Loucy (cell line): ENCODE data around the gene LAMB4.

ENCODE experiments used
- H2AFZ ChIP-seq: fragments of 200-600 bp; sonication (generic); 2 replicates; pipeline ENCODE4 v1.6.0; 2016; ENCODE audit warnings: antibody characterized with exemption, mild to moderate bottlenecking, low read length, moderate library complexity
- H3F3A ChIP-seq: fragments of 200-600 bp; 2 replicates; pipeline ENCODE4 v1.6.0; 2016; ENCODE audit warnings: antibody characterized with exemption, low read depth, mild to moderate bottlenecking
- H3K27me3 ChIP-seq: fragments of 200-600 bp; sonication (generic); 2 replicates; pipeline ENCODE4 v1.6.1; 2014; ENCODE audit warnings: low read length, mild to moderate bottlenecking; ENCODE audit not compliant: insufficient read depth, poor library complexity, severe bottlenecking
- H3K36me3 ChIP-seq: fragments of 200-600 bp; sonication (generic); 2 replicates; pipeline ENCODE4 v1.6.1; 2016; ENCODE audit warnings: low read length; ENCODE audit not compliant: insufficient read depth
- H3K4me1 ChIP-seq: fragments of 200-600 bp; sonication (generic); 2 replicates; pipeline ENCODE4 v1.5.1; 2014; ENCODE audit warnings: low read length, mild to moderate bottlenecking; ENCODE audit not compliant: insufficient read depth, poor library complexity, severe bottlenecking
- H3K4me2 ChIP-seq: fragments of 200-600 bp; sonication (generic); 2 replicates; pipeline ENCODE4 v1.6.0; 2014; ENCODE audit warnings: antibody characterized with exemption, low read length, low read depth, mild to moderate bottlenecking; ENCODE audit not compliant: poor library complexity, severe bottlenecking
- H3K4me3 ChIP-seq: fragments of 200-600 bp; sonication (generic); 2 replicates; pipeline ENCODE4 v1.5.1; 2014; ENCODE audit warnings: low read length, mild to moderate bottlenecking, mixed read lengths; ENCODE audit not compliant: poor library complexity, severe bottlenecking
- H3K79me2 ChIP-seq: fragments of 200-600 bp; sonication (generic); 2 replicates; pipeline ENCODE4 v1.6.1; 2014; ENCODE audit warnings: low read length; ENCODE audit not compliant: insufficient read depth
- H3K9ac ChIP-seq: fragments of 200-600 bp; sonication (generic); 2 replicates; pipeline ENCODE4 v1.6.0; 2014; ENCODE audit warnings: mild to moderate bottlenecking, low read depth, low read length, moderate library complexity; ENCODE audit not compliant: poor library complexity, severe bottlenecking
- H3K9me2 ChIP-seq: fragments of 200-600 bp; sonication (generic); replicated peaks from 2 replicates; pipeline ENCODE4 v1.6.1; 2016; ENCODE audit warnings: low read depth, low read length, mixed read lengths
- H3K9me3 ChIP-seq: fragments of 200-600 bp; sonication (generic); 2 replicates; pipeline ENCODE4 v1.6.1; 2014; ENCODE audit warnings: mild to moderate bottlenecking, antibody characterized with exemption, low read length, low read depth; ENCODE audit not compliant: insufficient read depth
- H4K20me1 ChIP-seq: fragments of 200-600 bp; sonication (generic); 2 replicates; pipeline ENCODE4 v1.6.0; 2014; ENCODE audit warnings: antibody characterized with exemption, low read length, mild to moderate bottlenecking; ENCODE audit not compliant: insufficient read depth, poor library complexity, severe bottlenecking
- EZH2phosphoT487 ChIP-seq: fragments of 200-600 bp; IDR thresholded peaks from 2 replicates; pipeline ENCODE4 v1.6.1; 2018; ENCODE audit warnings: antibody characterized with exemption, mild to moderate bottlenecking, moderate library complexity, borderline replicate concordance
- TF ChIP-seq, protein P1 (sequence below): fragments of 200-600 bp; sonication (generic); conservative IDR thresholded peaks from 2 replicates; pipeline ENCODE4 v1.5.1; 2014; ENCODE audit warnings: mild to moderate bottlenecking, antibody characterized with exemption, low read length

Gene LAMB4

DNA sequence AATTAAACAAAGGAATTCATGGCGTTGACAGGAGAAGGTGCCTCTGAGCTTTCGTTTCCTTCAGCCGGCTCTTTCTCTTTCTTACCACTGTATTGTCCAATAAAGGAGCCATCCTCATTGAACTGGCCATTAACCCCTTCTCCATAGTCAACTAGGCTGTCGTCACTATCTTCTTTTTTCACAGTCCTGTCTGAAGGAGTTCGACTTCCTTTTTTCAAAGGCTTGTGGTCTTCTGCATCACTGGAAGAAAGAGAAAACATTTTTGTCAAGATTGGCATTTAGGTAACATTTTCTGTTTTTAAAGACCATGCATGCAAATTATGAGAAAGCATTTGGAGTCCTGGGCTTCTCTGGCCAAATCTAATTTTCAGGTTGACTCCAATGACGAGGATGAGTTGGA, 19.7 kb upstream of the LAMB4 start:
- H3K36me3 ChIP-seq: no peaks in the 10 kb centered on the region
- H3K4me3 ChIP-seq: no peak overlapping the region
- H3K27me3 ChIP-seq: no peaks in the 10 kb centered on the region
- H3K79me2 ChIP-seq: no peaks in the 10 kb centered on the region
- H3K9me2 ChIP-seq: no peaks in the 10 kb centered on the region
- no peaks in the 10 kb centered on the region; the same call in 1 of the 2 replicates for H3K9me3 ChIP-seq
- no peak overlapping the region for H3K9ac ChIP-seq
- TF ChIP-seq, protein P1, sequence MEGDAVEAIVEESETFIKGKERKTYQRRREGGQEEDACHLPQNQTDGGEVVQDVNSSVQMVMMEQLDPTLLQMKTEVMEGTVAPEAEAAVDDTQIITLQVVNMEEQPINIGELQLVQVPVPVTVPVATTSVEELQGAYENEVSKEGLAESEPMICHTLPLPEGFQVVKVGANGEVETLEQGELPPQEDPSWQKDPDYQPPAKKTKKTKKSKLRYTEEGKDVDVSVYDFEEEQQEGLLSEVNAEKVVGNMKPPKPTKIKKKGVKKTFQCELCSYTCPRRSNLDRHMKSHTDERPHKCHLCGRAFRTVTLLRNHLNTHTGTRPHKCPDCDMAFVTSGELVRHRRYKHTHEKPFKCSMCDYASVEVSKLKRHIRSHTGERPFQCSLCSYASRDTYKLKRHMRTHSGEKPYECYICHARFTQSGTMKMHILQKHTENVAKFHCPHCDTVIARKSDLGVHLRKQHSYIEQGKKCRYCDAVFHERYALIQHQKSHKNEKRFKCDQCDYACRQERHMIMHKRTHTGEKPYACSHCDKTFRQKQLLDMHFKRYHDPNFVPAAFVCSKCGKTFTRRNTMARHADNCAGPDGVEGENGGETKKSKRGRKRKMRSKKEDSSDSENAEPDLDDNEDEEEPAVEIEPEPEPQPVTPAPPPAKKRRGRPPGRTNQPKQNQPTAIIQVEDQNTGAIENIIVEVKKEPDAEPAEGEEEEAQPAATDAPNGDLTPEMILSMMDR: no peak
- TF ChIP-seq EZH2phosphoT487: no peak
- H3K4me1 ChIP-seq: peaks cover 2% of the 10 kb centered on the region
- H4K20me1 ChIP-seq: no peaks in the 10 kb centered on the region
- no peak overlapping the region for H2AFZ ChIP-seq
- no peaks in the 10 kb centered on the region for H3F3A ChIP-seq
- H3K4me2 ChIP-seq: no peak overlapping the region

- no peaks in the 10 kb centered on the region for H4K20me1 ChIP-seq
- H3K4me3 ChIP-seq: no peak overlapping the region
- peaks cover 2% of the 10 kb centered on the region for H3K4me1 ChIP-seq
- no peaks in the 10 kb centered on the region for H3K79me2 ChIP-seq
- no peak overlapping the region for H3K4me2 ChIP-seq
- no peaks in the 10 kb centered on the region for H3K36me3 ChIP-seq
- TF ChIP-seq, protein P1: no peak
- no peak for TF ChIP-seq EZH2phosphoT487
- no peaks in the 10 kb centered on the region for H3K9me2 ChIP-seq
- no peak overlapping the region for H2AFZ ChIP-seq
- H3K27me3 ChIP-seq: no peaks in the 10 kb centered on the region
- H3F3A ChIP-seq: no peaks in the 10 kb centered on the region
- no peak overlapping the region for H3K9ac ChIP-seq
- no peaks in the 10 kb centered on the region; the same call in 1 of the 2 replicates for H3K9me3 ChIP-seq
These were observed 19.0 kb upstream of the LAMB4 start for GRCh38 chr7:108149119-108149518.

- TF ChIP-seq, protein P1: no peak
- no peak for TF ChIP-seq EZH2phosphoT487
- no peaks in the 10 kb centered on the region for H4K20me1 ChIP-seq
These were observed 16.9 kb upstream of the LAMB4 start for GRCh38 chr7:108147031-108147563.

More at GRCh38 chr7:108147031-108147563, 16.9 kb upstream of the LAMB4 start:
- Histone ChIP-seq H3K4me3 (no peak overlapping the region), H3K27me3 (no peaks in the 10 kb centered on the region), H3K36me3 (no peaks in the 10 kb centered on the region), H3K79me2 (no peaks in the 10 kb centered on the region), H3K9ac (no peak overlapping the region), H3F3A (no peaks in the 10 kb centered on the region), H2AFZ (0 out of 2 replicates have a peak overlapping the region, but pooled peaks have one; percentile 46), H3K9me3 (no peaks in the 10 kb centered on the region), H3K4me1 (peaks cover 2% of the 10 kb centered on the region), H3K4me2 (no peak overlapping the region), H3K9me2 (no peaks in the 10 kb centered on the region)
